ENCODE measurements around the gene FAM174B.

GRCh38 chr15:92664178-92664900 lies 8.8 kb upstream of the FAM174B start:
- TF ChIP-seq CTCF (IDR thresholded peaks at IDR 0.05; ENCODE audit: low read length) (no peak), EZH2 (optimal IDR thresholded peaks at IDR 0.05; ENCODE audit: low read depth, low read length) (no peak)

Data from MM.1S (cell line).